Osteocyte (in vitro differentiated cells): ENCODE data around the gene MCRIP1. TPM values are rescaled to one million over a fixed set of nuclear protein-coding genes. Genes with fewer than 3 reads are reported as not detected.

Source experiments
- DNase-seq: peaks from one replicate; pipeline ENCODE4 v3.0.0; 2021; ENCODE audit warnings: mixed read lengths; ENCODE audit not compliant: unreplicated experiment; ENCODE audit errors: extremely low spot score
- H3K27ac Mint-ChIP-seq: one replicate; pipeline ENCODE4 v1.8.0; 2021; ENCODE audit warnings: mild to moderate bottlenecking, mixed read lengths; ENCODE audit not compliant: unreplicated experiment
- H3K27me3 Mint-ChIP-seq: one replicate; pipeline ENCODE4 v1.8.0; 2021; ENCODE audit warnings: mixed read lengths; ENCODE audit not compliant: unreplicated experiment
- H3K36me3 Mint-ChIP-seq: one replicate; pipeline ENCODE4 v1.8.0; 2021; ENCODE audit warnings: mixed read lengths; ENCODE audit not compliant: unreplicated experiment
- H3K4me1 Mint-ChIP-seq: one replicate; pipeline ENCODE4 v1.8.0; 2021; ENCODE audit warnings: mixed read lengths; ENCODE audit not compliant: unreplicated experiment
- H3K4me3 Mint-ChIP-seq: one replicate; pipeline ENCODE4 v1.8.0; 2021; ENCODE audit warnings: mild to moderate bottlenecking, moderate library complexity, mixed read lengths; ENCODE audit not compliant: unreplicated experiment
- H3K9me3 Mint-ChIP-seq: one replicate; pipeline ENCODE4 v1.8.0; 2021; ENCODE audit warnings: mixed read lengths; ENCODE audit not compliant: unreplicated experiment
- CTCF ChIP-seq: fragments of 200-600 bp; sonication (generic); IDR thresholded peaks from 2 replicates; pipeline ENCODE4 v1.5.0; 2021; ENCODE audit warnings: antibody characterized with exemption, mild to moderate bottlenecking, moderate library complexity
- total RNA-seq: library from RNA; stranded (reverse); gene quantifications from 2 replicates; pipeline ENCODE4 v1.2.1, GENCODE V29; 2021

Gene MCRIP1
- total RNA-seq, 1 donor from 2014 or later = 176 TPM

- TF ChIP-seq CTCF = peak; percentile 34
- Mint-ChIP-seq H3K27ac (peak overlapping the region; percentile 90), H3K36me3 (peaks cover 4% of the 10 kb centered on the region), H3K27me3 (no peaks in the 10 kb centered on the region), H3K4me1 (peaks cover 40% of the 10 kb centered on the region), H3K9me3 (no peaks in the 10 kb centered on the region), H3K4me3 (peak overlapping the region; percentile 81)
- DNase-seq = peak; percentile 98
Measured at GRCh38 chr17:81871387-81872230, 38.5 kb upstream of the MCRIP1 start.

- Mint-ChIP-seq H3K27me3 (no peaks in the 10 kb centered on the region), H3K27ac (peak within 1 kb of the TSS; percentile 90), H3K36me3 (peaks cover 4% of the 10 kb centered on the region), H3K4me3 (peak within 1 kb of the TSS; percentile 81), H3K4me1 (peaks cover 40% of the 10 kb centered on the region), H3K9me3 (no peaks in the 10 kb centered on the region)
- DNase-seq = no peak
- TF ChIP-seq CTCF = no peak
Measured at GRCh38 chr17:81870981-81871386, 37.9 kb upstream of the MCRIP1 start, which contains the start of gene ARHGDIA. ARHGDIA (minus strand) TSS chr17:81871337; CDS start chr17:81869930, 1,407 bp downstream.

- Mint-ChIP-seq H3K27ac (peak overlapping the region; percentile 85), H3K9me3 (no peaks in the 10 kb centered on the region), H3K36me3 (peaks cover 4% of the 10 kb centered on the region), H3K4me1 (peaks cover 41% of the 10 kb centered on the region), H3K4me3 (peak overlapping the region; percentile 78), H3K27me3 (no peaks in the 10 kb centered on the region)
- no peak for TF ChIP-seq CTCF
- no peak for DNase-seq
Measured at GRCh38 chr17:81870131-81870980, 37.3 kb upstream of the MCRIP1 start.

DNA sequence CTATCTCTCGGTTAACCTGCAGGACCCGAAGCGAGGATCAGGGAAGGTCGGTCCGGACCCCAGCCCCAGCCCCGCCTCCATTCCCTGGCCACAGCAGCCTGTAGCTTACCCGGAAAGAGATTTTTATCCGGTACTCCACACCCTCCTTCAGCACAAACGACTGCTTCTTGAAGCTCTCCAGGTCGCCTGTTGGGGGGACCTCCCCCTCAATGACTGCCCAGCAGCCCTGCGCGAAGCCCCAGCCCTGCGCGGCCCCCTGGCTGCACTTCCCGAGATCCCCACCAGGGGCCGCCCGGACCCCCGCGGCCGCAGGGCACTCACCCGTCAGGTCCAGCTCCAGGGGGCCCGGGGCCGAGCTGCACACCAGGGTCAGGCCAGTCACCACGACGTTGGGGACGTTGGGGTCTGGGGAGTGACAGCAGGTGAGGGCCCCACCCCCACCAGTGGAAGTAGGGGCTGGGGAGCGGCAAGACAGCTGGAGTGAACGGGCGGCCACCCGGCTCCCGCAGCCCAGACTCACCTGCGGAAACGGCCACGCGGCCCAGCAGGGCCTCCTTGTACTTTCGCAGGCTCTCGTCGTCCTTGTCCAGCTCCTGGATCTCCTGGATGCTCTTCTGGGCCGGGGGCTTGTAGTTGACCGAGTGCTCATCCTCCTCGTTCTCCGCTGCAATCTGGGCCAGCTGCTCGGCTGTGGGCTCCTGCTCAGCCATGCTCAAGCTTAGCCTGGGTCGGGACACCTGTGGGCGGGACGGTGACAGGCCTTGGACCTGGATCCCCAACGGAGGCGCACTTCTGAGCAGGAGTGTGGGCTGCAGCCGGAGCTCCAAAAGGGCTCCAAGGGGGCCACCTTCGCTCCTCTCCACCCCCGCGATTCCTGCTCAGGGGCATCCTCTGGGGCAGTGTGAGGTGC, 36.4 kb upstream of the MCRIP1 start:
- TF ChIP-seq CTCF = peak; percentile 91
- Mint-ChIP-seq H3K27ac (peak overlapping the region; percentile 85), H3K4me3 (peak overlapping the region; percentile 78), H3K9me3 (no peaks in the 10 kb centered on the region), H3K27me3 (no peaks in the 10 kb centered on the region), H3K36me3 (peaks cover 4% of the 10 kb centered on the region), H3K4me1 (peaks cover 41% of the 10 kb centered on the region)
- DNase-seq = peak; percentile 90
